Cerebellar cortex (tissue), 1 donor: Measurements from ENCODE around the gene SPRYD3.
"Not testable (repeated sequence)": the region's sequence is repeated elsewhere in the genome, so short reads cannot be mapped to it uniquely, and the experiment has no call there.

Experiments used
- DNase-seq: peaks from one replicate; pipeline ENCODE4 v3.0.0-alpha.2; 2015; ENCODE audit warnings: low spot score

SPRYD3 gene

GRCh38 chr12:53051881-53052412, 27.2 kb downstream of the SPRYD3 start:
- no peak for DNase-seq

- peak; percentile 59 for DNase-seq
Observed at GRCh38 chr12:53051058-53051880, 27.9 kb downstream of the SPRYD3 start.

GRCh38 chr12:53050426-53051057, 28.6 kb downstream of the SPRYD3 start:
- DNase-seq: no peak

- DNase-seq: peak; percentile 56
Observed at GRCh38 chr12:53049571-53050318, 29.4 kb downstream of the SPRYD3 start, which contains the start of gene TNS2. Gene TNS2, plus strand, starts transcription at chr12:53050065. Its CDS starts 121 bp downstream, at chr12:53050186.

- DNase-seq: no peak
Observed at GRCh38 chr12:53048780-53049401, 30.3 kb downstream of the SPRYD3 start.

GRCh38 chr12:53048033-53048779, 31.0 kb downstream of the SPRYD3 start:
- peak; percentile 91 for DNase-seq

GRCh38 chr12:53047221-53048032, 31.8 kb downstream of the SPRYD3 start:
- DNase-seq: peak; percentile 63

GRCh38 chr12:53046655-53047220, 32.5 kb downstream of the SPRYD3 start:
- DNase-seq: peak; percentile 68

- DNase-seq: no peak
Observed at GRCh38 chr12:53045696-53046045, 33.5 kb downstream of the SPRYD3 start.

GRCh38 chr12:53044896-53045695, 34.1 kb downstream of the SPRYD3 start:
- no peak for DNase-seq

GRCh38 chr12:53044052-53044581, 35.1 kb downstream of the SPRYD3 start:
- DNase-seq: peak; percentile 66

- no peak for DNase-seq
Observed at GRCh38 chr12:53042607-53043454, 36.4 kb downstream of the SPRYD3 start.

GRCh38 chr12:53039851-53040250, 39.3 kb downstream of the SPRYD3 start:
- DNase-seq: no peak

- no peak for DNase-seq
Observed at GRCh38 chr12:53036802-53037201, 42.4 kb downstream of the SPRYD3 start.

GRCh38 chr12:53034459-53034858, 44.7 kb downstream of the SPRYD3 start:
- DNase-seq: no peak

GRCh38 chr12:53033832-53034231, 45.4 kb downstream of the SPRYD3 start:
- DNase-seq: not testable (repeated sequence)

- DNase-seq: no peak
Observed at GRCh38 chr12:53031616-53032015, 47.6 kb downstream of the SPRYD3 start.

- DNase-seq: not testable (repeated sequence)
Observed at GRCh38 chr12:53027014-53027413, 52.2 kb downstream of the SPRYD3 start.
